Liver (tissue), 9 donors: Measurements from ENCODE around the gene MYO7A. TPM values are rescaled to one million over a fixed set of nuclear protein-coding genes. Genes with fewer than 3 reads are reported as not detected.

ENCODE experiments used
- DNase-seq: peaks from one replicate; pipeline ENCODE4 v3.0.0-alpha.2; 2017; ENCODE audit warnings: low spot score
- H3K27ac ChIP-seq, 2 donors: one replicate each; pipeline ENCODE4 v1.7.0; 2013; ENCODE audit warnings: inconsistent platforms in 2 of 2, low read length in 2 of 2, control low read depth in 1 of 2, low read depth in 1 of 2, mild to moderate bottlenecking in 1 of 2
- H3K27me3 ChIP-seq, 4 donors: one replicate each; pipeline versions ENCODE4 v1.6.1 to v1.7.0; 2013; ENCODE audit warnings: low read length in 3 of 4, inconsistent platforms in 1 of 4, mild to moderate bottlenecking in 1 of 4, moderate library complexity in 1 of 4; ENCODE audit not compliant: control insufficient read depth in 4 of 4, insufficient read depth in 4 of 4
- H3K36me3 ChIP-seq, 4 donors: one replicate each; pipeline versions ENCODE4 v1.6.1 to v1.7.0; 2013; ENCODE audit warnings: low read length in 3 of 4, mild to moderate bottlenecking in 3 of 4, low read depth in 1 of 4, moderate library complexity in 1 of 4; ENCODE audit not compliant: control insufficient read depth in 4 of 4, insufficient read depth in 3 of 4
- H3K4me1 ChIP-seq, 4 donors: one replicate each; pipeline versions ENCODE4 v1.6.1 to v1.7.0; 2013; ENCODE audit warnings: low read length in 3 of 4, mild to moderate bottlenecking in 3 of 4, moderate library complexity in 1 of 4; ENCODE audit not compliant: control insufficient read depth in 4 of 4, insufficient read depth in 4 of 4
- H3K4me3 ChIP-seq, 3 donors: one replicate each; pipeline versions ENCODE4 v1.6.1 to v1.7.0; 2013; ENCODE audit warnings: low read length in 3 of 3, control low read depth in 1 of 3, low read depth in 1 of 3, mild to moderate bottlenecking in 1 of 3
- H3K9ac ChIP-seq, 2 donors: one replicate each; pipeline ENCODE4 v1.7.0; 2013; ENCODE audit warnings: low read length in 2 of 2, mild to moderate bottlenecking in 2 of 2, moderate library complexity in 2 of 2, control low read depth in 1 of 2, low read depth in 1 of 2
- H3K9me3 ChIP-seq, 4 donors: one replicate each; pipeline versions ENCODE4 v1.6.1 to v1.7.0; 2013; ENCODE audit warnings: low read length in 3 of 4; ENCODE audit not compliant: control insufficient read depth in 4 of 4
- ATF3 ChIP-seq: IDR thresholded peaks from 2 replicates; pipeline ENCODE4 v1.6.1; 2016; ENCODE audit warnings: antibody characterized with exemption
- EGR1 ChIP-seq, 2 donors: IDR thresholded peaks; 2 replicates each; pipeline ENCODE4 v1.6.1; 2016 to 2018; ENCODE audit warnings: antibody characterized with exemption in 2 of 2, low read depth in 2 of 2
- FOXA1 ChIP-seq: IDR thresholded peaks from 2 replicates; pipeline ENCODE4 v1.6.1; 2016; ENCODE audit warnings: antibody characterized with exemption
- FOXA2 ChIP-seq: IDR thresholded peaks from 2 replicates; pipeline ENCODE4 v1.6.1; 2016; ENCODE audit warnings: antibody characterized with exemption
- GABPA ChIP-seq, 2 donors: IDR thresholded peaks in 1 of 2; conservative IDR thresholded peaks in 1 of 2; 2 replicates each; pipeline ENCODE4 v1.6.1; 2016; ENCODE audit warnings: antibody characterized with exemption in 2 of 2, mild to moderate bottlenecking in 1 of 2, moderate library complexity in 1 of 2
- HNF4A ChIP-seq, 2 donors: conservative IDR thresholded peaks; 2 replicates each; pipeline ENCODE4 v1.6.1; 2016; ENCODE audit warnings: antibody characterized with exemption in 2 of 2, mild to moderate bottlenecking in 2 of 2
- HNF4G ChIP-seq: IDR thresholded peaks from 2 replicates; pipeline ENCODE4 v1.6.1; 2016; ENCODE audit warnings: antibody characterized with exemption
- JUND ChIP-seq, 2 donors: IDR thresholded peaks; 2 replicates each; pipeline ENCODE4 v1.6.1; 2016; ENCODE audit warnings: antibody characterized with exemption in 2 of 2
- NR2F2 ChIP-seq: IDR thresholded peaks from 2 replicates; pipeline ENCODE4 v1.6.1; 2016; ENCODE audit warnings: antibody characterized with exemption
- RAD21 ChIP-seq, 2 donors: IDR thresholded peaks; 2 replicates each; pipeline ENCODE4 v1.6.1; 2016; ENCODE audit warnings: antibody characterized with exemption in 2 of 2, mild to moderate bottlenecking in 2 of 2
- REST ChIP-seq: IDR thresholded peaks from 2 replicates; pipeline ENCODE4 v1.6.1; 2016; ENCODE audit warnings: antibody characterized with exemption, mild to moderate bottlenecking
- RXRA ChIP-seq, 2 donors: IDR thresholded peaks; 2 replicates each; pipeline ENCODE4 v1.6.1; 2017 to 2018; ENCODE audit warnings: antibody characterized with exemption in 2 of 2, mild to moderate bottlenecking in 1 of 2
- SP1 ChIP-seq: IDR thresholded peaks from 2 replicates; pipeline ENCODE4 v1.6.1; 2018; ENCODE audit warnings: antibody characterized with exemption, mild to moderate bottlenecking
- TAF1 ChIP-seq: conservative IDR thresholded peaks from 2 replicates; pipeline ENCODE4 v1.6.1; 2016; ENCODE audit warnings: antibody characterized with exemption, mild to moderate bottlenecking
- YY1 ChIP-seq: IDR thresholded peaks from 2 replicates; pipeline ENCODE4 v1.6.1; 2016; ENCODE audit warnings: antibody characterized with exemption, mild to moderate bottlenecking
- WGBS: extraction: QIAGEN DNeasy Blood & Tissue Kit; methylation state at CpG from one replicate; pipeline ENCODE4 v1.1.7; 2013; 5-methylcytosine and 5-hydroxymethylcytosine counted together
- polyA plus RNA-seq, 2 donors: library from polyadenylated mRNA; stranded (reverse) in 1 of 2; unstranded in 1 of 2; fragments of 200-250 nt in 1 of 2; fragments of >200 nt in 1 of 2; fragmentation: Nextera tagmentation in 1 of 2; extraction: Ambion mirVana in 1 of 2; gene quantifications; one replicate each; pipeline versions ENCODE4 v1.2.1 to v1.2.3, GENCODE V29; 2013 to 2015
- total RNA-seq, 2 donors: library from RNA; depleted of rRNA; stranded (reverse); fragments of >200 nt; gene quantifications; one replicate each; pipeline ENCODE4 v1.2.3, GENCODE V29; 2014
- TF ChIP-seq, protein P1 (sequence below): fragments of 150-350 bp; IDR thresholded peaks from 2 replicates; pipeline ENCODE4 v1.5.1; 2017; ENCODE audit warnings: improper control_type of control experiment, low read depth, low read length; ENCODE audit not compliant: missing input control
- TF ChIP-seq, protein P2 (sequence below): IDR thresholded peaks from 2 replicates; pipeline ENCODE4 v1.6.1; 2016; ENCODE audit warnings: antibody characterized with exemption
- TF ChIP-seq, protein P3 (sequence below): IDR thresholded peaks from 2 replicates; pipeline ENCODE4 v1.6.1; 2016; ENCODE audit warnings: antibody characterized with exemption
- donor health status: healthy.
- donor health status: healthy.
- donor health status: healthy.
- donor health status: healthy.
- donor health status: healthy.

Gene MYO7A
- total and polyA plus RNA-seq, 4 donors, result 7.3 to 33.6 (median 11.3) TPM

DNA sequence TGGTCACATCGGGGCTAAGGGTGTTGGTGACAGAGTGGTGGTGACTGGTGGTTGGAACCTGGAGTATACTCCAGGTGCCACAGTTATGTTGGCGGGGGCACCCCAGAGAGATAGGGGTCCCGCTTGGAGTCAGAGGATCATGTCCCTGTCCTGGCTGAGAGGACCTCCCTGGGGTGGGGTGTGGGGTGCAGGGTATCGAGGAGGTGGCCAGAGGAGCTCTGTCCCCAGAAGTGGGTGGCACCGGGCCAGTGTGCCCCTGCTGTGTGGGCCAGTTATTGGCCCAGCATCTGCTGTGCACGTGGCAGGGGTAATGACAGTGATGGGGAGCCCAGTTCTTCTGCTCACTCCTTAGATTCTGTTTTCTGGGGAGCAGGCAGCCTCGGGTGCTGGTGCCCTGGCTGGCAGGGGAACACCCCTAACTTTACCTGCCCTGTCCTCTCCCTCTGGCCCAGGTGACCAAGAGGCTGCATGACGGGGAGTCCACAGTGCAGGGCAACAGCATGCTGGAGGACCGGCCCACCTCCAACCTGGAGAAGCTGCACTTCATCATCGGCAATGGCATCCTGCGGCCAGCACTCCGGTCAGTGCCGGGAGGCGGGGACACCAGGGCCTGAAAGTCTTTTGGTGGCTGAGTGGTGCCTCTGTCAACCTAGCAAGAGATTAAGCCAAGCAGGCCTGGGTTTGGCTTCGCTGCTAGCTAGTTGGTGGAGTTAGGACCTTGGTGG is 56.3 kb downstream of the MYO7A start:
- peaks cover 7 to 12% (median 10%) of the 10 kb centered on the region in 4 donors for H3K4me1 ChIP-seq
- 88% methylated on average over 14 of the region's 15 CpGs for WGBS
- no peaks in the 10 kb centered on the region for H3K27me3 ChIP-seq
- H3K9me3 ChIP-seq, result no peaks in the 10 kb centered on the region
- H3K27ac ChIP-seq, result no peak overlapping the region
- peaks cover 7 to 28% (median 15%) of the 10 kb centered on the region in 4 donors for H3K36me3 ChIP-seq
- H3K9ac ChIP-seq, result no peak overlapping the region
- TF ChIP-seq RAD21 (IDR thresholded peaks at IDR 0.05) (no peak), EGR1 (IDR thresholded peaks at IDR 0.05; ENCODE audit: low read depth in 2 of 2) (no peak), HNF4A (conservative IDR thresholded peaks at IDR 0.05) (no peak), NR2F2 (no peak), SP1 (no peak), TAF1 (no peak), JUND (IDR thresholded peaks at IDR 0.05) (no peak), GABPA (IDR thresholded peaks at IDR 0.05 in 1 of 2, conservative IDR thresholded peaks at IDR 0.05 in 1 of 2) (no peak), REST (no peak), ATF3 (no peak), FOXA2 (no peak), FOXA1 (no peak), HNF4G (no peak), YY1 (no peak), RXRA (IDR thresholded peaks at IDR 0.05) (no peak)
- TF ChIP-seq, protein P1, sequence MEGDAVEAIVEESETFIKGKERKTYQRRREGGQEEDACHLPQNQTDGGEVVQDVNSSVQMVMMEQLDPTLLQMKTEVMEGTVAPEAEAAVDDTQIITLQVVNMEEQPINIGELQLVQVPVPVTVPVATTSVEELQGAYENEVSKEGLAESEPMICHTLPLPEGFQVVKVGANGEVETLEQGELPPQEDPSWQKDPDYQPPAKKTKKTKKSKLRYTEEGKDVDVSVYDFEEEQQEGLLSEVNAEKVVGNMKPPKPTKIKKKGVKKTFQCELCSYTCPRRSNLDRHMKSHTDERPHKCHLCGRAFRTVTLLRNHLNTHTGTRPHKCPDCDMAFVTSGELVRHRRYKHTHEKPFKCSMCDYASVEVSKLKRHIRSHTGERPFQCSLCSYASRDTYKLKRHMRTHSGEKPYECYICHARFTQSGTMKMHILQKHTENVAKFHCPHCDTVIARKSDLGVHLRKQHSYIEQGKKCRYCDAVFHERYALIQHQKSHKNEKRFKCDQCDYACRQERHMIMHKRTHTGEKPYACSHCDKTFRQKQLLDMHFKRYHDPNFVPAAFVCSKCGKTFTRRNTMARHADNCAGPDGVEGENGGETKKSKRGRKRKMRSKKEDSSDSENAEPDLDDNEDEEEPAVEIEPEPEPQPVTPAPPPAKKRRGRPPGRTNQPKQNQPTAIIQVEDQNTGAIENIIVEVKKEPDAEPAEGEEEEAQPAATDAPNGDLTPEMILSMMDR, result no peak
- TF ChIP-seq, protein P2, sequence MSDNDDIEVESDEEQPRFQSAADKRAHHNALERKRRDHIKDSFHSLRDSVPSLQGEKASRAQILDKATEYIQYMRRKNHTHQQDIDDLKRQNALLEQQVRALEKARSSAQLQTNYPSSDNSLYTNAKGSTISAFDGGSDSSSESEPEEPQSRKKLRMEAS, result no peak
- TF ChIP-seq, protein P3, sequence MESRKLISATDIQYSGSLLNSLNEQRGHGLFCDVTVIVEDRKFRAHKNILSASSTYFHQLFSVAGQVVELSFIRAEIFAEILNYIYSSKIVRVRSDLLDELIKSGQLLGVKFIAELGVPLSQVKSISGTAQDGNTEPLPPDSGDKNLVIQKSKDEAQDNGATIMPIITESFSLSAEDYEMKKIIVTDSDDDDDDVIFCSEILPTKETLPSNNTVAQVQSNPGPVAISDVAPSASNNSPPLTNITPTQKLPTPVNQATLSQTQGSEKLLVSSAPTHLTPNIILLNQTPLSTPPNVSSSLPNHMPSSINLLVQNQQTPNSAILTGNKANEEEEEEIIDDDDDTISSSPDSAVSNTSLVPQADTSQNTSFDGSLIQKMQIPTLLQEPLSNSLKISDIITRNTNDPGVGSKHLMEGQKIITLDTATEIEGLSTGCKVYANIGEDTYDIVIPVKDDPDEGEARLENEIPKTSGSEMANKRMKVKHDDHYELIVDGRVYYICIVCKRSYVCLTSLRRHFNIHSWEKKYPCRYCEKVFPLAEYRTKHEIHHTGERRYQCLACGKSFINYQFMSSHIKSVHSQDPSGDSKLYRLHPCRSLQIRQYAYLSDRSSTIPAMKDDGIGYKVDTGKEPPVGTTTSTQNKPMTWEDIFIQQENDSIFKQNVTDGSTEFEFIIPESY, result no peak
- H3K4me3 ChIP-seq, result no peak overlapping the region
- DNase-seq, result no peak
